HUES6 (cell line): ENCODE measurements around the gene PKDREJ.
"Not testable (repeated sequence)": the region's sequence is repeated elsewhere in the genome, so short reads cannot be mapped to it uniquely, and the experiment has no call there.

Experiments
- H3K27ac ChIP-seq: 2 replicates; pipeline ENCODE4 v1.7.0; 2013; ENCODE audit warnings: low read depth, mild to moderate bottlenecking, low read length, inconsistent platforms
- H3K27me3 ChIP-seq: 2 replicates; pipeline ENCODE4 v1.6.1; 2013; ENCODE audit warnings: low read length; ENCODE audit not compliant: control insufficient read depth, insufficient read depth
- H3K36me3 ChIP-seq: 2 replicates; pipeline ENCODE4 v1.6.1; 2013; ENCODE audit warnings: low read length; ENCODE audit not compliant: control insufficient read depth, insufficient read depth
- H3K4me1 ChIP-seq: 2 replicates; pipeline ENCODE4 v1.6.1; 2013; ENCODE audit warnings: low read length; ENCODE audit not compliant: control insufficient read depth, insufficient read depth
- H3K4me3 ChIP-seq: 2 replicates; pipeline ENCODE4 v1.5.1; 2013; ENCODE audit warnings: low read depth, low read length
- H3K9ac ChIP-seq: one replicate; pipeline ENCODE4 v1.6.1; 2013; ENCODE audit warnings: mild to moderate bottlenecking, low read length
- H3K9me3 ChIP-seq: 2 replicates; pipeline ENCODE4 v1.6.1; 2013; ENCODE audit warnings: low read depth, low read length; ENCODE audit not compliant: control insufficient read depth, insufficient read depth

The PKDREJ gene

GRCh38 chr22:46275455-46276122 is 12.4 kb upstream of the PKDREJ start:
- H3K27ac ChIP-seq: no peak overlapping the region
- H3K27me3 ChIP-seq: no peaks in the 10 kb centered on the region
- no peaks in the 10 kb centered on the region for H3K4me1 ChIP-seq
- peaks cover 64% of the 10 kb centered on the region for H3K36me3 ChIP-seq
- no peak overlapping the region for H3K4me3 ChIP-seq
- no peak overlapping the region for H3K9ac ChIP-seq
- 0 out of 2 replicates have a peak, but pooled peaks cover 3% of the 10 kb centered on the region for H3K9me3 ChIP-seq

GRCh38 chr22:46274381-46274780 is 11.2 kb upstream of the PKDREJ start:
- peaks cover 55% of the 10 kb centered on the region for H3K36me3 ChIP-seq
- no peak overlapping the region for H3K27ac ChIP-seq
- no peaks in the 10 kb centered on the region for H3K27me3 ChIP-seq
- no peaks in the 10 kb centered on the region for H3K4me1 ChIP-seq
- no peak overlapping the region for H3K4me3 ChIP-seq
- 0 out of 2 replicates have a peak, but pooled peaks cover 3% of the 10 kb centered on the region for H3K9me3 ChIP-seq
- no peak overlapping the region for H3K9ac ChIP-seq

- H3K9ac ChIP-seq: no peak overlapping the region
Observed at GRCh38 chr22:46273432-46274148, 10.4 kb upstream of the PKDREJ start.

GRCh38 chr22:46272762-46273431 is 9.8 kb upstream of the PKDREJ start:
- Histone ChIP-seq H3K4me3 (no peak overlapping the region), H3K36me3 (peaks cover 40% of the 10 kb centered on the region), H3K9ac (no peak overlapping the region), H3K9me3 (0 out of 2 replicates have a peak, but pooled peaks cover 3% of the 10 kb centered on the region), H3K4me1 (no peaks in the 10 kb centered on the region), H3K27me3 (no peaks in the 10 kb centered on the region), H3K27ac (no peak overlapping the region)

More at GRCh38 chr22:46273432-46274148, 10.4 kb upstream of the PKDREJ start:
- H3K4me1 ChIP-seq: no peaks in the 10 kb centered on the region
- H3K36me3 ChIP-seq: peaks cover 47% of the 10 kb centered on the region
- H3K27me3 ChIP-seq: no peaks in the 10 kb centered on the region
- no peak overlapping the region for H3K27ac ChIP-seq
- 0 out of 2 replicates have a peak, but pooled peaks cover 3% of the 10 kb centered on the region for H3K9me3 ChIP-seq
- no peak overlapping the region for H3K4me3 ChIP-seq

GRCh38 chr22:46272196-46272595 is 9.1 kb upstream of the PKDREJ start:
- Histone ChIP-seq H3K9ac (no peak overlapping the region), H3K27me3 (no peaks in the 10 kb centered on the region; the same call in 1 of the 2 replicates), H3K9me3 (0 out of 2 replicates have a peak, but pooled peaks cover 3% of the 10 kb centered on the region), H3K4me3 (no peak overlapping the region), H3K27ac (no peak overlapping the region), H3K4me1 (no peaks in the 10 kb centered on the region), H3K36me3 (peaks cover 37% of the 10 kb centered on the region)

GRCh38 chr22:46269564-46269963 is 6.4 kb upstream of the PKDREJ start:
- Histone ChIP-seq H3K4me3 (no peak overlapping the region), H3K9ac (no peak overlapping the region), H3K36me3 (peaks cover 22% of the 10 kb centered on the region), H3K27me3 (peaks cover 7% of the 10 kb centered on the region), H3K9me3 (peaks cover 14% of the 10 kb centered on the region), H3K4me1 (no peaks in the 10 kb centered on the region), H3K27ac (no peak overlapping the region)

GRCh38 chr22:46267431-46268279 is 4.5 kb upstream of the PKDREJ start, which contains the start of gene TTC38:
Gene TTC38, plus strand, starts transcription at chr22:46268008. Its CDS starts 32 bp downstream, at chr22:46268040.
- Histone ChIP-seq H3K9me3 (peaks cover 23% of the 10 kb centered on the region), H3K27me3 (peaks cover 22% of the 10 kb centered on the region), H3K27ac (no peak within 1 kb of the TSS), H3K4me1 (no peaks in the 10 kb centered on the region), H3K4me3 (peak within 1 kb of the TSS; percentile 92), H3K9ac (peak within 1 kb of the TSS; percentile 61), H3K36me3 (peaks cover 6% of the 10 kb centered on the region; the same call in 1 of the 2 replicates)

- H3K4me3 ChIP-seq, H3K36me3 ChIP-seq, H3K9ac ChIP-seq, H3K4me1 ChIP-seq, H3K27ac ChIP-seq: not testable (repeated sequence)
- peaks cover 42% of the 10 kb centered on the region for H3K27me3 ChIP-seq
- H3K9me3 ChIP-seq: peaks cover 30% of the 10 kb centered on the region
Observed at GRCh38 chr22:46265627-46266026, 2.5 kb upstream of the PKDREJ start.

- H3K4me1 ChIP-seq, H3K9ac ChIP-seq, H3K36me3 ChIP-seq, H3K4me3 ChIP-seq, H3K27ac ChIP-seq: not testable (repeated sequence)
- peaks cover 30% of the 10 kb centered on the region for H3K9me3 ChIP-seq
- H3K27me3 ChIP-seq: peaks cover 54% of the 10 kb centered on the region
Observed at GRCh38 chr22:46264520-46264919, 1.4 kb upstream of the PKDREJ start.

- Histone ChIP-seq H3K4me1 (no peaks in the 10 kb centered on the region), H3K4me3 (peak overlapping the region; percentile 38; the same call in 1 of the 2 replicates), H3K9me3 (peaks cover 39% of the 10 kb centered on the region), H3K27ac (no peak overlapping the region), H3K9ac (no peak overlapping the region), H3K27me3 (peaks cover 71% of the 10 kb centered on the region), H3K36me3 (no peaks in the 10 kb centered on the region)
Observed at GRCh38 chr22:46262449-46263215, 511 bp downstream of the PKDREJ start.
